ENCODE data around the gene OR4F6. TPM values are rescaled to one million over a fixed set of nuclear protein-coding genes. Genes with fewer than 3 reads are reported as not detected.

The OR4F6 gene
- total RNA-seq, 1 experiment from 2014 or later, result not detected

- peaks cover 3% of the 10 kb centered on the region for H3K27me3 Mint-ChIP-seq (ENCODE audit: insufficient read depth, unreplicated experiment)
- no peaks in the 10 kb centered on the region for H3K36me3 Mint-ChIP-seq (ENCODE audit: insufficient read depth, unreplicated experiment)
- peaks cover 10% of the 10 kb centered on the region for H3K9me3 Mint-ChIP-seq (ENCODE audit: unreplicated experiment)
- Histone ChIP-seq H3K27me3 (replicated peaks; ENCODE audit: control insufficient read depth, insufficient read depth, low read length) (no peaks in the 10 kb centered on the region), H3K36me3 (ENCODE audit: control insufficient read depth, insufficient read depth, low read length) (no peaks in the 10 kb centered on the region), H3K4me3 (ENCODE audit: low read depth, low read length) (no peak overlapping the region), H3K9me3 (no peaks in the 10 kb centered on the region), H3K4me1 (no peaks in the 10 kb centered on the region)
- no peaks in the 10 kb centered on the region for H3K4me1 Mint-ChIP-seq (ENCODE audit: low read depth, unreplicated experiment)
- intact Hi-C loops (cut with micrococcal nuclease; ENCODE audit: unreplicated experiment), result no loop called here
- ChIA-PET POLR2A (no interaction called here), CTCF (no interaction called here)
- TF ChIP-seq CTCF (IDR thresholded peaks at IDR 0.05; ENCODE audit: insufficient read depth in 1 of 2, low read depth in 1 of 2, low read length in 1 of 2, severe bottlenecking in 1 of 2, unreplicated experiment in 1 of 2), result no peak
- no peak overlapping the region for H3K27ac Mint-ChIP-seq (ENCODE audit: unreplicated experiment)
- H3K4me3 Mint-ChIP-seq (ENCODE audit: unreplicated experiment), result no peak overlapping the region
- BruUV-seq (replicated peaks), result no TSS peak
- no peak for DNase-seq
These were observed 2.3 kb upstream of the OR4F6 start for GRCh38 chr15:101801048-101801447.

GRCh38 chr15:101803676-101804075 lies 367 bp downstream of the OR4F6 start:
- H3K27me3 ChIP-seq (replicated peaks; ENCODE audit: control insufficient read depth, insufficient read depth, low read length), result no peaks in the 10 kb centered on the region
- H3K27ac Mint-ChIP-seq (ENCODE audit: unreplicated experiment), result no peak overlapping the region
- H3K36me3 Mint-ChIP-seq (ENCODE audit: insufficient read depth, unreplicated experiment), result no peaks in the 10 kb centered on the region
- BruUV-seq (replicated peaks), result no TSS peak
- POLR2A ChIA-PET, result no interaction called here
- no peaks in the 10 kb centered on the region for H3K4me1 Mint-ChIP-seq (ENCODE audit: low read depth, unreplicated experiment)
- no peaks in the 10 kb centered on the region for H3K36me3 ChIP-seq (ENCODE audit: control insufficient read depth, insufficient read depth, low read length)
- intact Hi-C loops (cut with micrococcal nuclease; ENCODE audit: unreplicated experiment), result no loop called here
- CTCF ChIA-PET, result no interaction called here
- no peak for TF ChIP-seq CTCF (IDR thresholded peaks at IDR 0.05; ENCODE audit: insufficient read depth in 1 of 2, low read depth in 1 of 2, low read length in 1 of 2, severe bottlenecking in 1 of 2, unreplicated experiment in 1 of 2)
- H3K4me1 ChIP-seq, result no peaks in the 10 kb centered on the region
- no peak overlapping the region for H3K4me3 ChIP-seq (ENCODE audit: low read depth, low read length)
- H3K9me3 Mint-ChIP-seq (ENCODE audit: unreplicated experiment), result peaks cover 10% of the 10 kb centered on the region
- H3K9me3 ChIP-seq, result no peaks in the 10 kb centered on the region
- no peak overlapping the region for H3K4me3 Mint-ChIP-seq (ENCODE audit: unreplicated experiment)
- peaks cover 3% of the 10 kb centered on the region for H3K27me3 Mint-ChIP-seq (ENCODE audit: insufficient read depth, unreplicated experiment)
- DNase-seq, result no peak

- no TSS peak for BruUV-seq (replicated peaks)
- Mint-ChIP-seq H3K9me3 (ENCODE audit: unreplicated experiment) (peaks cover 10% of the 10 kb centered on the region), H3K4me1 (ENCODE audit: low read depth, unreplicated experiment) (no peaks in the 10 kb centered on the region), H3K4me3 (ENCODE audit: unreplicated experiment) (no peak overlapping the region), H3K27me3 (ENCODE audit: insufficient read depth, unreplicated experiment) (peaks cover 3% of the 10 kb centered on the region), H3K36me3 (ENCODE audit: insufficient read depth, unreplicated experiment) (no peaks in the 10 kb centered on the region), H3K27ac (ENCODE audit: unreplicated experiment) (no peak overlapping the region)
- Histone ChIP-seq H3K27me3 (replicated peaks; ENCODE audit: control insufficient read depth, insufficient read depth, low read length) (no peaks in the 10 kb centered on the region), H3K36me3 (ENCODE audit: control insufficient read depth, insufficient read depth, low read length) (no peaks in the 10 kb centered on the region), H3K4me1 (no peaks in the 10 kb centered on the region), H3K4me3 (ENCODE audit: low read depth, low read length) (no peak overlapping the region), H3K9me3 (no peaks in the 10 kb centered on the region)
- POLR2A ChIA-PET, result no interaction called here
- intact Hi-C loops (cut with micrococcal nuclease; ENCODE audit: unreplicated experiment), result no loop called here
- CTCF ChIA-PET, result no interaction called here
- no peak for DNase-seq
- no peak for TF ChIP-seq CTCF (IDR thresholded peaks at IDR 0.05; ENCODE audit: insufficient read depth in 1 of 2, low read depth in 1 of 2, low read length in 1 of 2, severe bottlenecking in 1 of 2, unreplicated experiment in 1 of 2)
These were observed 1.1 kb downstream of the OR4F6 start for GRCh38 chr15:101804375-101804774.

All from Caco-2 (cell line).